Stimulated activated CD8-positive, alpha-beta memory T cell treated with anti-CD3 and anti-CD28 coated beads, Interleukin-12 subunit alpha, Interleukin-12 subunit beta, amount 100 ng/mL, for 24 hours (primary cell): Measurements from ENCODE around the gene LIPC.

Experiments used
- DNase-seq: peaks from one replicate; pipeline ENCODE4 v3.0.0-alpha.2; 2020; ENCODE audit errors: extremely low read depth

LIPC gene

GRCh38 chr15:58495891-58496408, 64.2 kb downstream of the LIPC start:
- DNase-seq = no peak

DNA sequence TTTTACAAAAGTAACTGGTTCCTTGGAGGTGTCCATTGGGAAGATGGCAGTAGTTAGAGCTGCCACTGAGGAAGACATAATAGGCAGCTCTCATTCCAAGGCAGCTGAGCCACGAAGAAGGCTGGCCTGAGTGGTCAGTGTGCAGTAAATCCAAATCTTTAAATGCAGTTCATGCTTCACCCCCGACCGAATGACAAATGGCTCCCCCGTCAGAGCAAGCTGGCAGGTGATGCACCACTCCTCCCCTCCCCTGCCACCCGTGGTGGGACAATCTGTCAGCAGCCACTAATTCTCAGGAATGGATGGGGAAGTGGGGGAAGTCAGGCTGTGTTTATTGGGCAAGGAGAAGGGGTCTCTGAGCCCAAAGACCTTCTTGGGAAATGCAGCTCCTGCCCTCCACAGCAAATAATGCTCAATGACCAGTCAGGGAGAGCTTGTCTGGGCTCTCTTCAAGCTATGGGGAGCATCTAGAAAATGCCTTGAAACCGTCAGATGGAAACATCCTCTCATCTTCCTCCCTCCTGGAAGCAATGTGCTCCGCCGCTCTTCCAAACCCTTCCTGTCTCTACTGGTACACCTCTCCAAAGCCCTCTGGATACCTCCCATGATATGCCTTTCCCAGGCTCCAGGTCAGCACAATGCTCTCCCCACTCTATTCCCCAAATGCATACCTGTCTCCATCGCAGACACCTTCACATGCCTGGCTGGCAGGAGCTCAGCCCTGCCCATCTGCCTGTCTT, 65.4 kb downstream of the LIPC start:
- DNase-seq = no peak

DNA sequence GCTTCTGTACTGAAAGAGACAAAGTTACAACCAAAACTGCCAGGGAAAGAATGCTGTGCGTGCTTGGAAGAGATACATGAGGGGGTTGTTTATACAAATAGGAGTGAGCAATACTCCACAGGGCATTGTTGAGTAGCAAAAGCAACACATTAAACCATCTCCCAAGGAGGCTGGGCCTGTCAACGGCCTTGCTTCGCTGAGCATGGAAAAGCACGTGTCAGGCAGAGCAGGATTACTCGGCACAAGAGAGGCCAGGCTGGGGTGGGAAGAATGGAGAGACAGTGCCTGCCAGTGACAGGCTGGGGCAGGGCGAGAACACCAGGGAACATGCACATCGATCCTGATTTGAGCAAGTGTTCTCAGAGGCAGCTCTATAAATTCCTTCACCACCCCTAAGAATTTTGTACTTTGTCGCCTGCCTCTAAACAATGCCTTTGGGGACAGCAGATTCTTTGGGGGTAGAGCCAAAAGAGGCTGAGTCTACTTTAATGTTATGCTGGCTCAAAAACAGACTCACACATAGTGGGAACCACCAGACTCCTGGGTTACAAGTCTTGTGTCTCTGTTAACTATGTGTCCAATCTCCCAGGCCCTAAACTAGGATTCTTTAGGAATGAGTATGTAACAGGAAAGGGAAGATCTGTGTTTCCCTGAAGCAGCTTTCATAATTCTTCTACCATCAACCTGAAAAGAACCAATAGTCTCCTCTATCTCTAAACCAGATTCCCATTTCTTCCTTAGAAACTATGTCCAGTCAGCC, 67.2 kb downstream of the LIPC start:
- no peak for DNase-seq

- no peak for DNase-seq
These were observed 69.2 kb downstream of the LIPC start for GRCh38 chr15:58501006-58501405.

DNA sequence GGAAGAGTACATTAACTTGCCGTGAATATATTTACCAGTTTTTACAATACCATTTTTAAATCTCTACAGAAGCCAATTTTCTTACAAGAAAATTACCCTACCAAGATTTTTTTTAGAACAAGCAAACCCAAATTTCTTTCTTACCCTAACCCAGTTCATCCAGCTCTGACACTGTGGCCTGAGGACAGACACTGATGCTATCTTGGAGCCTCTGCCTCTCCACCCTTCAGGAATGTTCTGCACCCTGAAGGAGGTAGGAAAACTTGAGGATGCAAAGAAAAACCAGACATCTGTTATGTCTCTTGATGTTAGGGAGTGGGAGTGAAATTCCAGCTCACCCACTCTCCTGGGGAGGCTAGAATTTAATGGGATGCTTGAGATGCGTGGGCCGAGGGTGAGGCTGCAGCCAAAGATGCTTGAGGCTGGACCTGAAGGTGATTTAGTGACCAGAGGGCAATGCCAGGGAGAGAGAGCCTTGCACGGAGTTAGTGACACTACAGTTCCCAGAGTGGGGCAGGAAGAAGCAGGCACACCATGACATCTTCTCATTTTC, 69.9 kb downstream of the LIPC start:
- DNase-seq = no peak

- DNase-seq = no peak
These were observed 71.6 kb downstream of the LIPC start for GRCh38 chr15:58503139-58504027.

DNA sequence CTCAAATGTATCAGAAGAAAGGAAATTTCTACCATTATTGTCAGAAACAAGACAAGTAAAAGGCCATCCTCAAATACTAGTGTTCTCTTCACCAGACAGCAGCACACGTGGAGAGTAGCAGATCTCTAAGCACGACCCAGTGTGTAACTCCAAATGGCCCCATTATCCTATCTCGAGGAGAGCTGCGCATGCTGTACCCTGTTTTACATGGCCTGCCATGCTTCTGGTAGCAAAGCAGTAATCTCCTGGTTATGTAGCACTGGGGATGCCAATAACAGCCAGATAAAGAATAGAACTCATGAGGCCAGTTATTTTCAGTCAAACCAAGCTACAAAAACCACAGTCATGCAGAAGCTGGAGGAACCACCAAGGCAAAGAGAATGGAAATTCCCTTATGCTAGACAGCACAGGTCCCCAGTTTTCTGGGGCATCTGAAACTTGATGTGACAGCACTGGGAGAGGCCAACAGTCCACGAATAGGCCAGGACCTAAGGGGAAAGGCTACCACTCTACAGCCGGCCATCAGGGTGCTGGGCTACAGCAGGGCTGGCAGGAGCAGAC, 73.0 kb downstream of the LIPC start:
- no peak for DNase-seq

- no peak for DNase-seq
These were observed 73.8 kb downstream of the LIPC start for GRCh38 chr15:58505581-58505980.

GRCh38 chr15:58506064-58506490, 74.3 kb downstream of the LIPC start:
- no peak for DNase-seq

DNA sequence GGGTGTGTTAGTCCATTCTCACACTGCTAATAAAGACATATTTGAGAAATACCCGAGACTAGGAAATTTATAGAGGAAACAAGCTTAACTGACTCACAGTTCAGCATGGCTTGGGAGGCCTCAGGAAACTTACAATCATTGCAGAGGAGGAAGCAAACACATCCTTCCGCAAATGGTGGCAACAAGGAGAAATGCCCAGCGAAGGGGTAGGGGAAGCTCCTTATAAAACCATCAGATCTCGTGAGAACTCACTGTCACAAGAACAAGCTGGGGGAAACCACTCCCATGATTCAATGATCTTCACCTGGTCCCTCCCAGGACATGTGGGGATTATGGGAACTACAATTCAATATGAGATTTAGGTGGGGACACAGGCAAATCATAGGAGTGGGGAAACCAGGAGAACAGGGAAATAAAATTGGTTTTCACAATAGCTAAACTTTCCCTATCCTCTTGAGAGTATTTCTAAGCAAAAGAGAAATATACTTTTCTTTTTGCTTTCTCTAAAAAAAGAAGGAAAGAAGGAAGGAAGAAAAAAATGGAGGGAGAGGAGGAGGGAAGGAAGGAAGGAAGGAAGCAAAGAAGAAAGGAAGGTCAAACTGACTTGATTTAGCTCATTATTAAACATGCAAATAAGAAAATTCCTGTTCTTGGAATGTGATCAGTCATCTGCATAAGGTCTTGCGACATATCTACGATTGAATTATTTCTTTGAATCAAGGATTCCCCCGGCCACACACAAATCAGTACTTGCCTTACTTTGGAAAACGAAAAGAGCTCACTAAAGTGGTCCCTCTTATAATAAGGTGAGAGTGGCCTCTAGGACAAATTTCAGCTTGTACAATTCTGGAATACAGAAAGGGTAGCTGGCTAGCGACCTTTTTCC, 75.2 kb downstream of the LIPC start:
- DNase-seq = no peak

GRCh38 chr15:58509556-58509955, 77.8 kb downstream of the LIPC start:
- no peak for DNase-seq

- no peak for DNase-seq
These were observed 79.2 kb downstream of the LIPC start for GRCh38 chr15:58510715-58511598.

GRCh38 chr15:58511599-58511987, 79.8 kb downstream of the LIPC start:
- no peak for DNase-seq

- no peak for DNase-seq
These were observed 80.7 kb downstream of the LIPC start for GRCh38 chr15:58512522-58512921.

DNA sequence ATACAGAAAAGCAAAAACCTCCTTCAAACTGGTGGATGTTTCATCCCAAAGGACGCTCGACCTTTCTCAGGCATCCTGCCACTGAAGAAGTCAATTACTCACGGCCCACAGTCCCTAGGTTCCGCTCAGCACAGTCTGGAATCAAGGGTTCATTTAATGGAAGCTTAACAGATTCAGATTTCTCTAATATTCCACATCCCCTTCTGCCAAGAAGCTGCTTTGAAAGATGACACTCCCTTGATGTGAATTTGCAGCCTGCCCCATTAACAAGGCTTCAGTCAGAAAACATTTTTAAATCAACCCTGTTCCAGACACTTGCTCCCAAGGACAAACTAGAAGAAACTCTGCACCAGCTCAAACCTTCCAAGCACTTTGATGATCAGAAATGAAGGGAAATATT, 81.2 kb downstream of the LIPC start:
- no peak for DNase-seq

- DNase-seq = no peak
These were observed 82.0 kb downstream of the LIPC start for GRCh38 chr15:58513726-58514336.

- DNase-seq = no peak
These were observed 84.0 kb downstream of the LIPC start for GRCh38 chr15:58515807-58516206.

DNA sequence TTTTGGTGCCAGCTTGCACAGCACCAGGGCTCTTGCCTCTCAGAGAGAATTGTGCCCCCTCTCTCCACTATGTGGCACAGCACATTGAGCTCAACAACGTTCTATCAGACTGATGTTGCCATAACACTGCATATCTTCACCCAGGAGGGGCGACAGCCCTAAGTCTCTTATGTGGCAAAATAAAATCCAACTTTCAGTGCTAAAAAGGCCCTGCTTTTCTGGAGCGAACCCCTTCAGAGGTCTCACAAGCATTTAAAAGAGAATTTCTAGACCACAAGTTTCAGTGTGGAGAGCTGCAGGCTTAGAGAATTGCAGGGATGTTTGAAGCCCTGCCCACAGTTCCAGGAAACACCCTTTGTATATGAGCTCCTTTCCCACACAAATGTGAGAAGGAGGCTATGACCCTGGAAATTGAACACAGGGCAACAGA, 85.5 kb downstream of the LIPC start:
- DNase-seq = no peak
